ENCODE measurements around the gene BNIP5. TPM values are rescaled to one million over a fixed set of nuclear protein-coding genes. Genes with fewer than 3 reads are reported as not detected.

BNIP5 gene
- total RNA-seq, 1 experiment from 2014 or later: not detected

DNA sequence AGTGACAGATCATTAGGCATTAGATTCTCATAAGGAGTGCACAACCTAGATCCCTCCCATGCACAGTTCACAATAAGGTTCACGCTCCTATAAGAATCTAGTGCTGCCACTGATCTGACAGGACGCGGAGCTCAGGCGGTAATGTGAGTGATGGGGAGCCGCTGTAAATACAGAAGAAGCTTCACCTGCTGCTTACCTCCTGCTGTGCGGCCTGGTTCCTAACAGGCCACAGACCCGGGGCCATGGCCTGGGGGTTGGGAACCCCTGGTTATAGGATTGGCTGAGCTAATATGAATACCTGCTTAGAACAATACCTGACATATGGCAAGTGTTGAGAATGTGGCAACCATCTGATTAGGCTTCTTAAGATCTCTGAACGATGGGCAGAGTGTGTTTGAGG is 64.5 kb downstream of the BNIP5 start (continued):
- TF ChIP-seq RORB (CRISPR knock-in tag; IDR thresholded peaks at IDR 0.05): no peak
- TF ChIP-seq SP1 (CRISPR knock-in tag; conservative IDR thresholded peaks at IDR 0.05): no peak
- TF ChIP-seq FOXK1 (CRISPR knock-in tag; IDR thresholded peaks at IDR 0.05): no peak
- no peak for TF ChIP-seq ZNF138 (CRISPR knock-in tag; conservative IDR thresholded peaks at IDR 0.05)
- TF ChIP-seq HMGA2 (CRISPR knock-in tag; IDR thresholded peaks at IDR 0.05): no peak

DNA sequence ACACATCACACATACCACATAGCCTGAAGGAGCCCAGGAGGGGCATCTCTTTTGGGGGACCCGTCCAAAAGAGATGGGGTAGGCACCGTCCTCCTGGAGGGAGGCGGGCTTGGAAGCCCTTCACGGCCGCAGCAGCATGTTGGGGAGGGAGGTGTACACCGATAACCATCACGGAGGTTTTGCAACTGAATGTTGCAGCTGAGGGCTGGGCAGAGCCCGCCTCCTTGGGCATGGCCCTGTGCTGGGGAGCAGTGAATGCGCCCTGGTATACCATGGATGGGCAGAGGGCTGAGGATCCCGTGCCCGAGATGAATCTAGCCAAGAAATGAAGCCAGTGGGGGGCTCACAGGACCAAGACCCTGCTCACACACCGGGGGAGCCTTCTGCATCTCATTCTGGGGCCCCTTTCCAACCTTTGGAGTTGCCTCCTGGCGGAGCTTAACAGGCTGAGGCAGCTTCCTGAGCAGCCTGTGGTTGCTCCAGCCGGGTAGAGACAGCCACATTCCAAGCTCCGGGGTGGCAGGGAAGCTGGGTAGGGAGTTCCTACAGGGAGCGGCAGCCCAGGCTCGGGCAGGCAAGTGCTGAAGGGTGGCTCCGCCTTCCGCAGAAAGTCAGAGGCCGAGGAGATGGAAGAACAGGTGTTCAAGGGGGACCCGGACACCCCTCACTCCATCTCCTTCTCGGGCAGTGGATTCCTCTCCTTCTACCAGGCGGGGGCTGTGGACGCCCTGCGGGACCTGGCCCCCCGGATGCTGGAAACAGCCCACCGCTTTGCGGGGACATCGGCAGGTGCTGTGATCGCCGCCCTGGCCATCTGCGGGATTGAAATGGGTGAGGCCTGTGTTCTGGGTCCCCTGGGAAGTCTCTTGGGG is 66.6 kb downstream of the BNIP5 start, which contains the start of gene PNPLA1:
Gene PNPLA1 (plus strand): TSS at position 227 of the 872 bp plus-strand sequence. CDS start 400 bp downstream, at position 627.
- Mint-ChIP-seq H3K4me3 (no peak within 1 kb of the TSS), H3K27ac (no peak within 1 kb of the TSS), H3K4me1 (no peaks in the 10 kb centered on the region), H3K9me3 (peaks cover 6% of the 10 kb centered on the region), H3K36me3 (peaks cover 4% of the 10 kb centered on the region; the same call in 1 of the 2 replicates), H3K27me3 (ENCODE audit: low read depth) (peaks cover 3% of the 10 kb centered on the region; the same call in 1 of the 2 replicates)
- peak; percentile 86 for ATAC-seq
- POLR2A ChIA-PET: no interaction called here
- CTCF ChIA-PET: interaction anchor here (0.6 to 1.1 kb wide), 2 partner anchors 25 to 131 kb away, joined by 3 to 5 read pairs; no protein-coding TSS in a partner anchor
- no peak for TF ChIP-seq TEAD1 (CRISPR knock-in tag; IDR thresholded peaks at IDR 0.05)
- TF ChIP-seq, protein P1, sequence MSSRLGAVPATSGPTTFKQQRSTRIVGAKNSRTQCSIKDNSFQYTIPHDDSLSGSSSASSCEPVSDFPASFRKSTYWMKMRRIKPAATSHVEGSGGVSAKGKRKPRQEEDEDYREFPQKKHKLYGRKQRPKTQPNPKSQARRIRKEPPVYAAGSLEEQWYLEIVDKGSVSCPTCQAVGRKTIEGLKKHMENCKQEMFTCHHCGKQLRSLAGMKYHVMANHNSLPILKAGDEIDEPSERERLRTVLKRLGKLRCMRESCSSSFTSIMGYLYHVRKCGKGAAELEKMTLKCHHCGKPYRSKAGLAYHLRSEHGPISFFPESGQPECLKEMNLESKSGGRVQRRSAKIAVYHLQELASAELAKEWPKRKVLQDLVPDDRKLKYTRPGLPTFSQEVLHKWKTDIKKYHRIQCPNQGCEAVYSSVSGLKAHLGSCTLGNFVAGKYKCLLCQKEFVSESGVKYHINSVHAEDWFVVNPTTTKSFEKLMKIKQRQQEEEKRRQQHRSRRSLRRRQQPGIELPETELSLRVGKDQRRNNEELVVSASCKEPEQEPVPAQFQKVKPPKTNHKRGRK (CRISPR knock-in tag; IDR thresholded peaks at IDR 0.05; ENCODE audit: borderline replicate concordance): no peak
- TF ChIP-seq, protein P2, sequence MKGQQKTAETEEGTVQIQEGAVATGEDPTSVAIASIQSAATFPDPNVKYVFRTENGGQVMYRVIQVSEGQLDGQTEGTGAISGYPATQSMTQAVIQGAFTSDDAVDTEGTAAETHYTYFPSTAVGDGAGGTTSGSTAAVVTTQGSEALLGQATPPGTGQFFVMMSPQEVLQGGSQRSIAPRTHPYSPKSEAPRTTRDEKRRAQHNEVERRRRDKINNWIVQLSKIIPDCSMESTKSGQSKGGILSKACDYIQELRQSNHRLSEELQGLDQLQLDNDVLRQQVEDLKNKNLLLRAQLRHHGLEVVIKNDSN (CRISPR knock-in tag; IDR thresholded peaks at IDR 0.05): no peak
- peak; percentile 43 for DNase-seq (ENCODE audit: low spot score)

DNA sequence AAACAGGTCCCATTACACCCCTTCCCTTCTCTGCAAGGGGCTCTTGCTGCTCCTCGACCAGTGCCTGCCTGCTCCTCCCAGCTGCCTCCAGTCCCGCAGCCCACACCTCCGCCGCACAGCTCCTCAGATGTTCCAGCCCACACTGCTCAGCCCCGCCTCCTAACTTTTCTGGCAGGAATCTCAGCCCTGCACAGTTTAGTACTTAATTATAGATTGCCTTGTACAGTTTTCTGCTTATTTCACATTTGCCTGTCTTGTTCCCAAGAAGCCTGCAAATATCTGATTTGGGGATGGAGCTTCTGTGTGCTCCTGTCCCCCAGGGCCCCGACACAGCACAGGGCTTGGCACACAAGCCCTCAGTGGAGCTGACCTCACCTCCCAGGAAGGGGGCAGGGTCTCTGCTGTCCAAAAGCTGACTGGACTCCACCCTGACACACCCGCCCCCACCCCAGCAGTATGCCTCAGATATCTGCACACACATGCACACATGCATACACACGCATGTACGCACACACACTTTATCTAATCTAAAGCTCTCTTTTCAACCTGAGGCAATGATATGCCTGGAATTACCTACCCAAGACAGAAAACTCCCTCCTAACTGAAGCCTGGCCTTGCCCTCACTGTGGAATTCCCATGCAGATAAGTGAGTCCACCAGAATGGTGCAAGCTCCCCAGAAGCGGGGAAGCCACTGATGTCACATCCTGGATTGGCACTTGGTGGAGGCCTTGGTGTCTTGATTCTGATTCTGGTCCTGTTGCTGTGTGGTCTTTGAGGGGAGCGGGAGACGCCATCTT is 68.0 kb downstream of the BNIP5 start:
- DNase-seq (ENCODE audit: low spot score) (no peak), ATAC-seq (peak; percentile 36; the same call in 1 of the 2 replicates)
- Mint-ChIP-seq H3K36me3 (peaks cover 4% of the 10 kb centered on the region; the same call in 1 of the 2 replicates), H3K27ac (no peak overlapping the region), H3K27me3 (ENCODE audit: low read depth) (peaks cover 3% of the 10 kb centered on the region; the same call in 1 of the 2 replicates), H3K9me3 (peaks cover 9% of the 10 kb centered on the region), H3K4me3 (no peak overlapping the region), H3K4me1 (peaks cover 8% of the 10 kb centered on the region)
- TF ChIP-seq ZNF396 (CRISPR knock-in tag; IDR thresholded peaks at IDR 0.05; ENCODE audit: borderline replicate concordance): no peak
- TF ChIP-seq, protein P3, sequence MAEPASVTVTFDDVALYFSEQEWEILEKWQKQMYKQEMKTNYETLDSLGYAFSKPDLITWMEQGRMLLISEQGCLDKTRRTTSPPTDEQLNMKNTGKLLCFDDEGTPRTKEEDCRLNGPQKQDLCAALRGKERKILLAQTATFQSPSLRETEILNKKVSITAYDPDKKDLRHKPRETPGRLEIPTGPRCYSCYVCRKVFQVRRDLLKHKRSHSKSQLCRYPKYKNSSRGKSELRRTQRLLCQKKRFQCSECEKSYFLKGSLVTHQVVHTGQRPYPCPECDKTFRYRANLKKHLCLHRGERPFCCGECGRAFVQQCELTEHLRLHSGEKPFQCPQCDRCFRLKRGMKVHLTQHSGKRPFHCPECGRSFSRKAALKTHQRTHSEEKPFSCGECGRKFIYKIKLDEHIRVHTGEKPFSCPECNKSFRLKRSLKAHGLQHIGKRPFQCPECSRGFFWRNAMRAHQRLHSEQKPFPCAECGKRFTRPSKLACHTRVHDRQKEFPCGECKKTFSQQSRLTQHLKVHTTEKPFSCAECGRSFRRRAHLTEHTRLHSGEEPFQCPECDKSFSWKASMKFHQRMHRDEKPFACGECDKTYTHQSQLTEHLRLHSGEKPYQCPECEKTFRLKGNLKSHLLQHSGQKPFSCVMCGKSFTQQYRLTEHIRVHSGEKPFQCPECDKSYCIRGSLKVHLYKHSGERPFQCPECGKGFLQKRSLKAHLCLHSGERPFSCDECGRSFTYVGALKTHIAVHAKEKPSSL (CRISPR knock-in tag; conservative IDR thresholded peaks at IDR 0.05): no peak
- TF ChIP-seq TEAD4 (CRISPR knock-in tag; IDR thresholded peaks at IDR 0.05): no peak
- TF ChIP-seq, protein P4, sequence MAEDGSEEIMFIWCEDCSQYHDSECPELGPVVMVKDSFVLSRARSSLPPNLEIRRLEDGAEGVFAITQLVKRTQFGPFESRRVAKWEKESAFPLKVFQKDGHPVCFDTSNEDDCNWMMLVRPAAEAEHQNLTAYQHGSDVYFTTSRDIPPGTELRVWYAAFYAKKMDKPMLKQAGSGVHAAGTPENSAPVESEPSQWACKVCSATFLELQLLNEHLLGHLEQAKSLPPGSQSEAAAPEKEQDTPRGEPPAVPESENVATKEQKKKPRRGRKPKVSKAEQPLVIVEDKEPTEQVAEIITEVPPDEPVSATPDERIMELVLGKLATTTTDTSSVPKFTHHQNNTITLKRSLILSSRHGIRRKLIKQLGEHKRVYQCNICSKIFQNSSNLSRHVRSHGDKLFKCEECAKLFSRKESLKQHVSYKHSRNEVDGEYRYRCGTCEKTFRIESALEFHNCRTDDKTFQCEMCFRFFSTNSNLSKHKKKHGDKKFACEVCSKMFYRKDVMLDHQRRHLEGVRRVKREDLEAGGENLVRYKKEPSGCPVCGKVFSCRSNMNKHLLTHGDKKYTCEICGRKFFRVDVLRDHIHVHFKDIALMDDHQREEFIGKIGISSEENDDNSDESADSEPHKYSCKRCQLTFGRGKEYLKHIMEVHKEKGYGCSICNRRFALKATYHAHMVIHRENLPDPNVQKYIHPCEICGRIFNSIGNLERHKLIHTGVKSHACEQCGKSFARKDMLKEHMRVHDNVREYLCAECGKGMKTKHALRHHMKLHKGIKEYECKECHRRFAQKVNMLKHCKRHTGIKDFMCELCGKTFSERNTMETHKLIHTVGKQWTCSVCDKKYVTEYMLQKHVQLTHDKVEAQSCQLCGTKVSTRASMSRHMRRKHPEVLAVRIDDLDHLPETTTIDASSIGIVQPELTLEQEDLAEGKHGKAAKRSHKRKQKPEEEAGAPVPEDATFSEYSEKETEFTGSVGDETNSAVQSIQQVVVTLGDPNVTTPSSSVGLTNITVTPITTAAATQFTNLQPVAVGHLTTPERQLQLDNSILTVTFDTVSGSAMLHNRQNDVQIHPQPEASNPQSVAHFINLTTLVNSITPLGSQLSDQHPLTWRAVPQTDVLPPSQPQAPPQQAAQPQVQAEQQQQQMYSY (CRISPR knock-in tag; IDR thresholded peaks at IDR 0.05): no peak
- TF ChIP-seq MXD4 (CRISPR knock-in tag; IDR thresholded peaks at IDR 0.05; ENCODE audit: borderline replicate concordance): no peak
- POLR2A ChIA-PET: no interaction called here
- CTCF ChIA-PET: interaction anchor here (1.4 kb wide), 1 partner anchor 72 kb away, joined by 3 read pairs; no protein-coding TSS in a partner anchor
